GM13977 (cell line): ENCODE measurements around the gene CADM1.

Experiments
- DNase-seq: peaks from one replicate; pipeline ENCODE4 v3.0.0; 2012; ENCODE audit warnings: low spot score
- in situ Hi-C: fragments of 300-500 bp; cut with MboI; formaldehyde crosslinking; loops from one replicate; pipeline ENCODE4 v1.12.0; 2022; ENCODE audit warnings: low sequenced_read_pairs, low pct_unique_long_range_greater_than_20kb, mixed read lengths, inconsistent platforms; ENCODE audit not compliant: unreplicated experiment
- TF ChIP-seq, protein P1 (sequence below): IDR thresholded peaks from 2 replicates; pipeline ENCODE4 v1.5.1; 2012; ENCODE audit warnings: mild to moderate bottlenecking, control low read depth; ENCODE audit not compliant: insufficient read depth; ENCODE audit errors: extremely low read depth, missing control alignments

The CADM1 gene

DNA sequence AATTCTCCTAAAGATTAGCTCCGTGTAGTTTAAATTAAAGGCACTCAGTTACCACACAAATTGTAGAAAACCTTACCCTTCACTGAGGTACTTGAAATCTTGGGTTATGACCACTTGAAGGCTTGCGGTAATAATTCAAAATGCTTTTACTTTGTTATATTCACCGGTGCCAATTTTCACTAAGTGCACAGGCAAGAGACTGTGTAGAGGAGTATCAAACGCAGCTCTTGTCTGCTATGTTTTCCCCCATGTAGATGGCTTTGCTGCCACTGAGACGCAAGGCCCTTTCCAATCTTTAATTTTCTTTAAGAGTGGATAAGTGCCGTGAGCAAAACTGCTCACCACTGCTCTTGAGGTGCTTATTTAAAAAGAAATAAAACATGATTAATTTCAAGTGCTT, 155.8 kb downstream of the CADM1 start:
- no peak for DNase-seq
- in situ Hi-C loops: loop anchor here (25.0 kb wide), 2 partner anchors 564 to 914 kb away; no protein-coding TSS in a partner anchor

DNA sequence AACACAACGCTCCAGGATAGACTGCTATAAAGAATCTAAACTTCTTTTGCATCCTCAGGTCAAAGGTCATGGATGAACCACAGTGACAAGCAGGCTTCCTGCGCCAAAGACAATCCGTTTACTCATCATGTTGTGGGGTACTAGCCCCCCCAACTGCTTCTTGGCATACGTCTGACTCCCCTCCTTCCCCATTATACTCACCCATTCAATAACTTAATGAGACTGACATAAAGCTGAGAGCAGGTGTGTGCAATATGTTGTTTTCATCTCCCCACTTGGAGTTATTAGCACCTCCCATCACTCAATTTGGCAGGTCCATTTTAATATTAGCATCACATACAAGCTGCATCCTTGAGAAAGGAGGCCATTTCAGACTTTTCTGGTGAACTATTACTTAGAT, 157.1 kb downstream of the CADM1 start:
- TF ChIP-seq, protein P1, sequence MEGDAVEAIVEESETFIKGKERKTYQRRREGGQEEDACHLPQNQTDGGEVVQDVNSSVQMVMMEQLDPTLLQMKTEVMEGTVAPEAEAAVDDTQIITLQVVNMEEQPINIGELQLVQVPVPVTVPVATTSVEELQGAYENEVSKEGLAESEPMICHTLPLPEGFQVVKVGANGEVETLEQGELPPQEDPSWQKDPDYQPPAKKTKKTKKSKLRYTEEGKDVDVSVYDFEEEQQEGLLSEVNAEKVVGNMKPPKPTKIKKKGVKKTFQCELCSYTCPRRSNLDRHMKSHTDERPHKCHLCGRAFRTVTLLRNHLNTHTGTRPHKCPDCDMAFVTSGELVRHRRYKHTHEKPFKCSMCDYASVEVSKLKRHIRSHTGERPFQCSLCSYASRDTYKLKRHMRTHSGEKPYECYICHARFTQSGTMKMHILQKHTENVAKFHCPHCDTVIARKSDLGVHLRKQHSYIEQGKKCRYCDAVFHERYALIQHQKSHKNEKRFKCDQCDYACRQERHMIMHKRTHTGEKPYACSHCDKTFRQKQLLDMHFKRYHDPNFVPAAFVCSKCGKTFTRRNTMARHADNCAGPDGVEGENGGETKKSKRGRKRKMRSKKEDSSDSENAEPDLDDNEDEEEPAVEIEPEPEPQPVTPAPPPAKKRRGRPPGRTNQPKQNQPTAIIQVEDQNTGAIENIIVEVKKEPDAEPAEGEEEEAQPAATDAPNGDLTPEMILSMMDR: no peak
- no peak for DNase-seq
- in situ Hi-C loops: loop anchor here (25.0 kb wide), 2 partner anchors 565 to 915 kb away; no protein-coding TSS in a partner anchor

More for the DNA sequence above, 155.8 kb downstream of the CADM1 start:
- TF ChIP-seq, protein P1: no peak

DNA sequence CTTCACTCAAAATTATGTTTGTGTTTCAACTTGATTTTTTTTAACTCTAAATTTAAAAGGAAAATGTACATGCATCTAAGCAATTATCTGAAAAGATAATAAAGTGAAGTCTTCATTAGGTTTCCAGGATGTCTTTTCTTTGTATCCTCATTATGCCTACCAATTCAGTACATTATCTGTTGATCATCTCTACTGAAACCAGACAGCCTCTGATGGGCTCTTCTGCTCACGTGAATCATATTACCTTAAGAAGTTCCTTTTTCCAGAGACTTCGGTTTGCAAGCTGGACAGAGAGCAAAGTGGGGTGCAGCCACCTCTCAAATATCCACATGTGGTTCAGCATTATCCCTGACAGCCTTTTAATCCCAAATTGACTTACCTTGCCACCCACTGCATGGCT, 158.4 kb downstream of the CADM1 start:
- in situ Hi-C loops: loop anchor here (25.0 kb wide), 2 partner anchors 566 to 916 kb away; no protein-coding TSS in a partner anchor
- TF ChIP-seq, protein P1: no peak
- no peak for DNase-seq

DNA sequence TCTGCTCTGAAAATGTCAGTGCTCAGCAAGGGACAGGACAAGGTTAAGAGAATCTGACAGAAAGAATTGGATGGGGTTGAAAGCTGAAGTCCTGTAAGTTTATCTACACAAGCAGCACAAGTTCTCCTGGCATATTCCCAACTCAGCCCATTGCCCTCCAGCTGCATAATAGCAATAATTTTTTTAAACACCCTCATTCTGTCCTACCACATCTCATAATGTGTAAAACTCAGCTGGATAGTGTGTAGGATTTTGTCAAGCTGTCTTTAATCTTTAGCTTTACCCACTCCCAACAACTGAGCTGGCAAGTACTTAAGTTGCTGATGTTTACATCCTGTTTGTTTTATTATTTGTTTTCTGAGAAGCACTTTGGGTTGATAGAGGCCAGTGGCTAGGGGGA, 158.9 kb downstream of the CADM1 start:
- DNase-seq: no peak
- in situ Hi-C loops: loop anchor here (25.0 kb wide), 2 partner anchors 567 to 917 kb away; no protein-coding TSS in a partner anchor
- TF ChIP-seq, protein P1: no peak

DNA sequence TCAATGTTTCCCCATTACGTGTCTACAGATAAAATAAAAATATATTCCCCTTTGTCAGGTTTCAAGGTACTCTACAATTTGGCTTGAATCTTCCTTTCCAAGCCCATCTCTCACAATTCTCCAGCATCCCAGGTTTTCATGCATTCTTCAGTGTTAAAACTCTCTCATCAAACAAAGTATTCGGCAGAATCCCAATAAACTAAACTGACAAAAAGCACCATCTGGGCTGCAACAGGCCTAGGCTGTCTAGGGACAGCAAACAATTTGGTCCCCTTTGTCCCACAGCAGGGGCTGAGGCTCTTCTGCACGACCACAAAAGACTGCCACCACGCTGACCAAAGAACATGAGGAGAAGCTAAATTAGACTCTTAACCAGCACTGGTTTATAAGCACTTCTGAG, 159.4 kb downstream of the CADM1 start:
- DNase-seq: no peak
- in situ Hi-C loops: loop anchor here (25.0 kb wide), 2 partner anchors 567 to 917 kb away; no protein-coding TSS in a partner anchor
- TF ChIP-seq, protein P1: no peak

DNA sequence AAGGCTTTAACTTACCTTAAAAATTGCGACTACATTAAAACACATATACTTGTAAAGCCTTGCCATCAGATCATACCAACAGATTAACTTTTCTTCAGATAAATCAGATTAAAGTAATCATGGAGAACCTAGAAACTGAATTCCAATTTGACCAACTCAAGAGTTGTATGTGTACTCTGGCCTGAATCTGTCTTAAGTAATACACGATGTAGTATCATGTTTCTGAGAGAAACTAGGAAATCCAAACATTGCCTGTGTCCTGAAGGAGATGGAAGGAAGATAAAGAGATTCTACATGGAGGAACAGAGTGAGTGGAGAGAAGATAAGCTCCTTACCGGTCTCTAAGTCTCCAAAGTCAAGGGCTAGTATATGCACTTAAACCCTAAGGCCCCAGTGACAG, 162.1 kb downstream of the CADM1 start:
- no peak for DNase-seq
- in situ Hi-C loops: loop anchor here (25.0 kb wide), 2 partner anchors 570 to 920 kb away; no protein-coding TSS in a partner anchor
- TF ChIP-seq, protein P1: no peak
